Midbrain (tissue), 1 donor: ENCODE results near the gene NXNL1.
A peak's percentile ranks its signal among the peaks of the same experiment; 100 is the strongest.
"Not testable (repeated sequence)": the region's sequence is repeated elsewhere in the genome, so short reads cannot be mapped to it uniquely, and the experiment has no call there.

ENCODE experiments used
- DNase-seq: peaks from one replicate; lab custom pipeline; 2025; lab: John Stamatoyannopoulos, UW

Gene NXNL1

DNA sequence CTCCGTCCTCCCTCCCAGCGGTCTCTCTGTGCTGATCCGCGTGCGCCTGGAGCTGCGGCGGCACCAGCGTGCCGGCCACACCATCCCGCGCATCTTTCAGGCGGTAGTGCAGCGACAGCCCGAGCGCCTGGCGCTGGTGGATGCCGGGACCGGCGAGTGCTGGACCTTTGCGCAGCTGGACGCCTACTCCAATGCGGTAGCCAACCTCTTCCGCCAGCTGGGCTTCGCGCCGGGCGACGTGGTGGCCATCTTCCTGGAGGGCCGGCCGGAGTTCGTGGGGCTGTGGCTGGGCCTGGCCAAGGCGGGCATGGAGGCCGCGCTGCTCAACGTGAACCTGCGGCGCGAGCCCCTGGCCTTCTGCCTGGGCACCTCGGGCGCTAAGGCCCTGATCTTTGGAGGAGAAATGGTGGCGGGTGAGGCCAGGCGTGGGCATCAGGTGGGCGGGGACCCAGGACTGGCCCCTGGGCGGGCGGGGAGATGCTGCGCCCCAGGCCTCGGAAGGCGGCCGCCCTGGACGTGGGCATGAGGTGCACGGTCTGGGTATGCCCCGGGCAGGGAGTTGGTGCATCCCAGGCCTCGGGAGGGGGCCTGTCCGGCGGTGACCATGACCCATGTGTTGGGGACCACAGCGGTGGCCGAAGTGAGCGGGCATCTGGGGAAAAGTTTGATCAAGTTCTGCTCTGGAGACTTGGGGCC, 26.0 kb upstream of the NXNL1 start:
- DNase-seq = no peak

DNA sequence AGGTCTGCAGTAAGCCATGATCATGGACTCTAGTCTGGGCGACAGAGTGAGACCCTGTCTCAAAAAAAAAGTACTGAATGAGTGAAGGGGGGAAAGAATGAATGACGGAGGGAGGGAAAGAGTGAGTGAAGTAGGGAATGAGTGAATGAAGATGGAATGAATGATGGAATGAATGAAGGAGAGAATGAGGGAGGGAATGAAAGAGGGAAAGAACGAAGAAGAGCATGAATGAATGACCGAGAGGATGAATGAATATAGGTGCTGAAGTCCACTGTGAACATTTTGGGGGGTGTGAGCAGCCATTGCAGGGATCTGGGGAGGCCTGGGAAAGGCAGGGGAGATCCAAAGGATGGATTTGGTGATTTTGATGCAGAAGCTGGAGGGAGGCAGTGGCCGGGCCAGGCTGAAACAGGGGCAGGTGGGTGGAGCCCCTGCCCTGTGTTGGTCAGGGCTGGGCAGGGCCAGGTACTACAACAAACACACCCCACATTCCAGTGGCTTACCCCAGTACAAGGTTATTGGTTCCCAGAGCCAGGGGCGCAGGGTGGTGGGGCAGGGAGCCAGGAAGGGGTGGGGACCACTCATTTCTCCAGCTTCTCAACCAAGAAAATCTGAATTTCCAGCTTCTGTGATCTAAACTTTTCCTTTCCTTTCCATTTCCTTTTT, 23.9 kb upstream of the NXNL1 start:
- DNase-seq = no peak

DNA sequence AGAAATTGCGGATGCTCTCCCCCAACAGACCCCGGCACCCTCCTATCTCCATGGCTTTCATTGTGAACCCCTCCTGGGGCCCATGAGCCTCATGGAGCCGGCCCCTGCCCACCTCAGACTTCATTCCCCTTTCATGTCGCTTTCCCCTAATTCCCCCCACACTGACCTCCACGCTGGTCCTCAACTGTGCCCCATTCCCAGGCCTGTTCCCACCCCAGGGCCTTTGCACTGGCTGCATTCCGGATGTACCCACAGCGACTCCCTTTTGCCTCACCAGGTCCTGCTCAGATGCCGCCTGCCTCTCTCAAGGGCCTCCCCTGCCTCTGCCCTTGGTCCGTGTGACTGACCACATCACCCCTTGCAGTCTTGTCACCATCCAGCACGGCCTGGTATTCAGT, 22.9 kb upstream of the NXNL1 start:
- no peak for DNase-seq

GRCh38 chr19:17482877-17483604, 22.3 kb upstream of the NXNL1 start:
- no peak for DNase-seq

DNA sequence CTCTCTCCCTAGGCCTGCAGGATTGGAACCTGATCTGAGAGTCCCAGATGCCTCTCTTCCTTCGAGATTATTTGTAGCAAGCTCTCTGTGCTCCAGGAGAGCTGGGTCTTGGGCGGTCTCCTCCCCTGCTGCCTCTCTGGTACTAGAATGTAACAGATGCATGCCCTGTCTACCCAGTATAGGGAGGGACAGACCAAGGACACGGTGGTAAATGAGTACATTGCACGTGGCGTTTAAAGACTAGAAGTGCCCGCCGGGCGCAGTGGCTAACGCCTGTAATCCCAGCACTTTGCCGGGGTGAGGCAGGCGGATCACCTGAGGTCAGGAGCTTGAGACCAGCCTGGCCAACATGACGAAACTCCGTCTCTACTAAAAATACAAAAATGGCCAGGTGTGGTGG, 21.3 kb upstream of the NXNL1 start:
- DNase-seq = no peak

GRCh38 chr19:17479325-17479791, 18.6 kb upstream of the NXNL1 start:
- peak; percentile 49 for DNase-seq

DNA sequence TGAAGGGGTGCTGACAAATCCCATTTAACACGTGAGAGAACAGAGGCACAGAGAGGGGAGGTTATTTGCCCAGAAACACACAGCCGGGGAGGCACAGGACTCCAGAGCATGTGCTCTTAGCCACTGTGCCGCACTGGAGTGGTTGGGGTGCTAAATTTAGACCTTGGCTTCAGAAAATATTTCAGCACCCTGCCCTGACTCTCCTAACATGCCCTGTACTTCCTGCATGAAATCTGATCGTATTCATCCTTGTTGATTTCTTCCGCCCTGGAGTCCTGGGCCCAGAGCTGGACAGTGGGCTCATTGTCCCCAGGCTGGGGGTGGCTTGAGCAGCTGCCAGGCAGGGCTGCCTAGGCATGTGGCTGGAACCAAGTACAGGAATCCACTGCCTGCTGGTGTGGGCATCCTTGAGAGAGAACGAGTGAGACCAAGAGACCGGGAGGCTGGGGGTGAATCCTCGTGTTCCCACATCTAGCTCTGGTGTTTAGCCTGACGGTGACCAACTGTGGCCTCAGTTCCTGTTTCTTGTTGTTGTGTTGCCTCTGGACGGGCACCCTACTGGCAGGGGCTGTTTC, 14.9 kb upstream of the NXNL1 start:
- DNase-seq = peak; percentile 94

- not testable (repeated sequence) for DNase-seq
These were observed 14.3 kb upstream of the NXNL1 start for GRCh38 chr19:17475011-17475540.

- DNase-seq = no peak
These were observed 12.3 kb upstream of the NXNL1 start for GRCh38 chr19:17473041-17473440.

- DNase-seq = no peak
These were observed 10.8 kb upstream of the NXNL1 start for GRCh38 chr19:17471410-17472125.

- DNase-seq = peak; percentile 100
These were observed 9.5 kb upstream of the NXNL1 start, which contains the start of gene SLC27A1 for GRCh38 chr19:17470068-17470841. Gene SLC27A1 (plus strand): TSS chr19:17470524. CDS start chr19:17470541, 17 bp downstream.

DNA sequence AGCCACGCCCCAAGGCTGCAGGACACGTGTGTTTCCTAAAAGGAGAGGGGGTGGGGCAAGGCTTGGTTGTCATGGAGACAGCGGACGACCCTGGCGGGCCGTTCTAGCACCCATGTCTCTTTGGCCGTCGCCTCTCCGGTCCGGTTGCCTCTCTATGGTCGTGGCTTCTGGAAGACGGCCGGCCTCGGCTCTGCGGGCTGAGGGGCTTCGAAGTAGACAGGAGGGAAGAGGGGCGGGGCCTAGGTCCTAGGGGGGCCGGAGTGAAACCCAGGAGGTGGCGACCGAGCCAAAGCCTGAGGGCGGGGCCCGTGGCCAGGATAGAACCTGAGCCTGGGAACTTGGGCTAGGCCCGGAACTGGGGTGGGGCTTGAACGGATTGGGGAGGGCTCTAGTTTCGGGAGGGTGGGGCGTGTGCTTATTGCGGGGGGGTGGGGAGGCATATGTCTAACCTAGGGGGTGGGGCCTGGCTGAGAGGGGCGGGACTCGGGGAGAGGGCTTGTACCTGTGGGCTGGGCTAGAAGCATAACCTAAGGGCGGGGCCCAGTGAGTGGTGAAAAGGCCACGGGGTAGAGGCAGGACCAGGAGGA, 8.8 kb upstream of the NXNL1 start:
- DNase-seq = peak; percentile 89

- DNase-seq = peak; percentile 64
These were observed 8.4 kb upstream of the NXNL1 start for GRCh38 chr19:17469092-17469480.

DNA sequence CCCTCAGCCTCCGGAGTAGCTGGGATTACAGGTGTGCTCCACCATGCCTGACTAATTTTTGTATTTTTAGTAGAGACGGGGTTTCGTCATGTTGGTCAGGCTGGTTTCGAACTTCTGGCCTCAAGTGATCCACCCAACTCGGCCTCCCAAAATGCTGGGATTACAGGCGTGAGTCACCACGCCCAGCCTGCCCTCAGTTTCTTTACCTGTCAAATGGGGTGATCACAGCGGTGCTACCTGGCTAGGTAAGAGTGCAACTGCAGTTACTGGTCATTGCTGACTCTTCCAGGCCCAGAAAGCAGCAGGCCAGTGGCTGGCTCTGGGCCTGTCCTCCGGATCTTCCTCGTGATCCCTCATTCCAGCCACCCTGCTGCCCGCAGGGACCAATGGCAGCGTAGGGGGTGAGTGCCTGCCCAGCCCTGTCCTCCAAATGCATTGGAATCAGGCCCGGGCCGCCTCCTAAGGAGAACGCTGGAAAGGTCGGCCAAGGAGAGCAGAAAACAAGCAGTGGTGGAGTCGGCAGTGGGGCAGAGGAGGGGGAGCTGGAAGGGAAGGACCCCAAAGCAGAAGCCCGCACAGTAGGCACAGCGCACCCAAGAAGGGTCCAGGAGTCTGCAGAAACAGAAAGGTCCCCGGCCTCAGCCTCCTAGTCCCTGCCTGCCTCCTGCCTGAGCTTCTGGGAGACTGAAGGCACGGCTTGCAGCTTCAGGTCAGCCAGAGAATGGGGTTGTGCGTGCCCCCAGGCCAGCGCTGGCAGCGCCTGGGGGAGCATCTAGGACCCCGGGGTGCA, 7.8 kb upstream of the NXNL1 start:
- DNase-seq = peak; percentile 62

- no peak for DNase-seq
These were observed 7.0 kb upstream of the NXNL1 start for GRCh38 chr19:17467471-17468301.

GRCh38 chr19:17466487-17466850, 5.7 kb upstream of the NXNL1 start:
- DNase-seq = no peak

GRCh38 chr19:17458970-17459369, 1.8 kb downstream of the NXNL1 start:
- no peak for DNase-seq

DNA sequence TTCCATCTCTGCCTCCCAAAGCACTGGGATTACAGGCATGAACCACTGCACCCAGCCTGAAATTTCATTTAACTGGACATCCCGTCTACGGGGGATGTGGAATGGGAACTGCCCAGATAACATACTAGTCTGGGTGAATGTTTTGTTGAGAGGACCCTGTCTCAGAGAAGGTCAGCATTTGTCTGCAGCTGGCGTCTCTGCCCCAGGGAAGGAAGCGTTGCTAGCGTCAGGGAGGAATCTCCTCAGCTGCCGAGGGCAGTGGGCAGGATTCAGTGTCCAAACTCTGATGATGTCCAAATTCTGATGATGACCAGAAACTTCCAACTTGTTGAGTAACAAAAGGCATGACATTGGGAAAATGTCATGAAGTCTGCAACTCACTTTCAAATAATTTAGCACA, 3.1 kb downstream of the NXNL1 start:
- no peak for DNase-seq

GRCh38 chr19:17456127-17456526, 4.6 kb downstream of the NXNL1 start:
- DNase-seq = no peak
